ENCODE results near the gene LNX1. TPM values are rescaled to one million over a fixed set of nuclear protein-coding genes. Genes with fewer than 3 reads are reported as not detected.
"Not testable (repeated sequence)": the region's sequence is repeated elsewhere in the genome, so short reads cannot be mapped to it uniquely, and the experiment has no call there.

LNX1 gene
- polyA plus RNA-seq, 3 donors = 9.8 to 14.1 (median 11.2) TPM

- 50 to 56% (median 52%) methylated on average over 1 of the region's 1 CpG for WGBS, 3 donors
- no peak overlapping the region for H3K27ac ChIP-seq (ENCODE audit: low read depth, low read length)
Observed at GRCh38 chr4:53485658-53486040, 105.6 kb downstream of the LNX1 start.

GRCh38 chr4:53484911-53485657 lies 106.2 kb downstream of the LNX1 start:
- no peak overlapping the region for H3K27ac ChIP-seq (ENCODE audit: low read depth, low read length)
- 60 to 79% (median 60%) methylated on average over 5 of the region's 5 CpGs for WGBS, 3 donors

- WGBS, 3 donors = 89 to 97% (median 90%) methylated on average over 1 of the region's 1 CpG
- no peak overlapping the region for H3K27ac ChIP-seq (ENCODE audit: low read depth, low read length)
Observed at GRCh38 chr4:53483250-53483649, 108.0 kb downstream of the LNX1 start.

- WGBS, 3 donors = 93 to 95% (median 93%) methylated on average over 8 of the region's 8 CpGs
- H3K27ac ChIP-seq (ENCODE audit: low read depth, low read length) = no peak overlapping the region
Observed at GRCh38 chr4:53481586-53481985, 109.7 kb downstream of the LNX1 start.

GRCh38 chr4:53480909-53481308 lies 110.4 kb downstream of the LNX1 start:
- WGBS, 3 donors = 86 to 94% (median 88%) methylated on average over 2 of the region's 2 CpGs
- H3K27ac ChIP-seq (ENCODE audit: low read depth, low read length) = no peak overlapping the region

GRCh38 chr4:53479736-53480525 lies 111.4 kb downstream of the LNX1 start:
- no peak overlapping the region for H3K27ac ChIP-seq (ENCODE audit: low read depth, low read length)
- 94 to 97% (median 95%) methylated on average over 5 of the region's 5 CpGs for WGBS, 3 donors

GRCh38 chr4:53478671-53479456 lies 112.4 kb downstream of the LNX1 start:
- H3K27ac ChIP-seq (ENCODE audit: low read depth, low read length) = no peak overlapping the region
- WGBS, 3 donors = 94 to 97% (median 94%) methylated on average over 4 of the region's 4 CpGs

GRCh38 chr4:53477636-53478035 lies 113.7 kb downstream of the LNX1 start:
- 64 to 95% (median 69%) methylated on average over 1 of the region's 1 CpG for WGBS, 3 donors
- H3K27ac ChIP-seq (ENCODE audit: low read depth, low read length) = no peak overlapping the region

- 67 to 76% (median 69%) methylated on average over 5 of the region's 5 CpGs for WGBS, 3 donors
- no peak overlapping the region for H3K27ac ChIP-seq (ENCODE audit: low read depth, low read length)
Observed at GRCh38 chr4:53477038-53477565, 114.2 kb downstream of the LNX1 start.

- H3K27ac ChIP-seq (ENCODE audit: low read depth, low read length) = no peak overlapping the region
Observed at GRCh38 chr4:53476232-53477037, 114.9 kb downstream of the LNX1 start.

GRCh38 chr4:53466576-53466975 lies 124.7 kb downstream of the LNX1 start:
- WGBS, 3 donors = 97 to 99% (median 98%) methylated on average over 6 of the region's 6 CpGs
- not testable (repeated sequence) for H3K27ac ChIP-seq (ENCODE audit: low read depth, low read length)

More at GRCh38 chr4:53476232-53477037, 114.9 kb downstream of the LNX1 start:
- 73 to 88% (median 76%) methylated on average over 10 of the region's 10 CpGs for WGBS, 3 donors

GRCh38 chr4:53465891-53466290 lies 125.4 kb downstream of the LNX1 start:
- no peak overlapping the region for H3K27ac ChIP-seq (ENCODE audit: low read depth, low read length)

GRCh38 chr4:53465281-53465680 lies 126.0 kb downstream of the LNX1 start:
- no peak overlapping the region for H3K27ac ChIP-seq (ENCODE audit: low read depth, low read length)

GRCh38 chr4:53463340-53463739 lies 127.9 kb downstream of the LNX1 start:
- 45 to 90% (median 86%) methylated on average over 5 of the region's 5 CpGs for WGBS, 3 donors

More at GRCh38 chr4:53465281-53465680, 126.0 kb downstream of the LNX1 start:
- 41 to 81% (median 76%) methylated on average over 2 of the region's 2 CpGs for WGBS, 3 donors

GRCh38 chr4:53461244-53461643 lies 130.0 kb downstream of the LNX1 start:
- 91 to 97% (median 97%) methylated on average over 2 of the region's 2 CpGs for WGBS, 3 donors
- H3K27ac ChIP-seq (ENCODE audit: low read depth, low read length) = no peak overlapping the region

More at GRCh38 chr4:53463340-53463739, 127.9 kb downstream of the LNX1 start:
- no peak overlapping the region for H3K27ac ChIP-seq (ENCODE audit: low read depth, low read length)

- no peak overlapping the region for H3K27ac ChIP-seq (ENCODE audit: low read depth, low read length)
Observed at GRCh38 chr4:53459548-53459947, 131.7 kb downstream of the LNX1 start.

- no peak overlapping the region for H3K27ac ChIP-seq (ENCODE audit: low read depth, low read length)
Observed at GRCh38 chr4:53456178-53456577, 135.1 kb downstream of the LNX1 start.

GRCh38 chr4:53455766-53456165 lies 135.5 kb downstream of the LNX1 start:
- 50 to 97% (median 93%) methylated on average over 3 of the region's 3 CpGs for WGBS, 3 donors
- H3K27ac ChIP-seq (ENCODE audit: low read depth, low read length) = no peak overlapping the region

All from adipose tissue (tissue), 3 donors.